Panc1 (cell line): ENCODE measurements around the gene NUSAP1. TPM values are rescaled to one million over a fixed set of nuclear protein-coding genes. Genes with fewer than 3 reads are reported as not detected.
A peak's percentile ranks its signal among the peaks of the same experiment; 100 is the strongest.

ENCODE experiments used
- ATAC-seq: fragments of 200-7000 bp; cut with Tn5 transposase; 2 replicates; pipeline ENCODE4 v1.9.1; 2020; ENCODE audit warnings: mild to moderate bottlenecking, moderate library complexity
- BruUV-seq: library from RNA; stranded (reverse); fragments of 400-500 nt; replicated peaks from 2 replicates; lab custom pipeline; 2021; lab: Mats Ljungman, UMichigan
- CTCF ChIA-PET: fragments of 300-600 bp; sonication (Branson Sonifier 250); formaldehyde crosslinking; loops from one replicate; lab custom pipeline; 2022; ENCODE audit warnings: antibody characterized with exemption; lab: Charles Lee
- POLR2A ChIA-PET: fragments of 300-600 bp; sonication (Branson Sonifier 250); formaldehyde crosslinking; loops from one replicate; lab custom pipeline; 2022; ENCODE audit warnings: antibody characterized with exemption; lab: Charles Lee
- DNase-seq: peaks from one replicate; pipeline ENCODE4 v3.0.0-alpha.2; 2010; ENCODE audit warnings: low read depth, low spot score
- H3K27ac ChIP-seq: 2 replicates; pipeline ENCODE4 v1.5.1; 2011; ENCODE audit warnings: mild to moderate bottlenecking, low read length, inconsistent platforms
- H3K27me3 ChIP-seq: fragments of 200-500 bp; sonication (Bioruptor generic); 2 replicates; pipeline ENCODE4 v1.6.0; 2014; ENCODE audit warnings: low read length, inconsistent platforms; ENCODE audit not compliant: control insufficient read depth, insufficient read depth
- H3K36me3 ChIP-seq: fragments of 200-500 bp; sonication (Bioruptor generic); 2 replicates; pipeline ENCODE4 v1.5.1; 2014; ENCODE audit warnings: inconsistent platforms, mild to moderate bottlenecking, low read length, moderate library complexity; ENCODE audit not compliant: control insufficient read depth, insufficient read depth
- H3K4me1 ChIP-seq: 2 replicates; pipeline ENCODE4 v1.5.1; 2011; ENCODE audit warnings: inconsistent platforms, mild to moderate bottlenecking, low read length, moderate library complexity; ENCODE audit not compliant: control insufficient read depth, insufficient read depth
- H3K4me3 ChIP-seq, 2 experiments: 2 replicates each; pipeline ENCODE4 v1.5.1; 2011 to 2012; ENCODE audit warnings: low read depth in 2 of 2, low read length in 2 of 2, mild to moderate bottlenecking in 2 of 2, inconsistent platforms in 1 of 2, moderate library complexity in 1 of 2
- H3K9me3 ChIP-seq: fragments of 200-500 bp; sonication (Bioruptor generic); 2 replicates; pipeline ENCODE4 v1.5.1; 2014; ENCODE audit warnings: low read depth, mild to moderate bottlenecking, inconsistent platforms, low read length, moderate library complexity; ENCODE audit not compliant: control insufficient read depth, insufficient read depth
- POLR2AphosphoS5 ChIP-seq: IDR thresholded peaks from 2 replicates; pipeline ENCODE4 v1.6.1; 2012; ENCODE audit warnings: mild to moderate bottlenecking, low read depth, low read length, moderate library complexity
- SIN3A ChIP-seq: IDR thresholded peaks from 2 replicates; pipeline ENCODE4 v1.6.1; 2012; ENCODE audit warnings: low read depth, mild to moderate bottlenecking, low read length, moderate library complexity, borderline replicate concordance; ENCODE audit not compliant: insufficient read depth
- TCF7L2 ChIP-seq: IDR thresholded peaks from 2 replicates; pipeline ENCODE4 v1.6.1; 2011; ENCODE audit warnings: mild to moderate bottlenecking, low read depth, low read length, inconsistent platforms
- in situ Hi-C: cut with HindIII; loops from 2 replicates; pipeline ENCODE4 v1.10.0; 2016; ENCODE audit warnings: low sequenced_read_pairs, low pct_unique_long_range_greater_than_20kb
- intact Hi-C: fragments of 100-400 bp; cut with micrococcal nuclease; formaldehyde crosslinking; loops from one replicate; pipeline ENCODE4 v1.10.0; 2022; ENCODE audit not compliant: unreplicated experiment
- total RNA-seq: library from RNA; stranded (reverse); gene quantifications from one replicate; pipeline ENCODE4 v1.2.1, GENCODE V29; 2021; ENCODE audit not compliant: unreplicated experiment
- TF ChIP-seq, protein P1 (sequence below), 2 experiments: IDR thresholded peaks; 2 replicates each; pipeline ENCODE4 v1.6.1; 2011 to 2012; ENCODE audit warnings: low read depth in 2 of 2, control low read depth in 1 of 2, low read length in 1 of 2, mild to moderate bottlenecking in 1 of 2, moderate library complexity in 1 of 2; ENCODE audit not compliant: insufficient read depth in 1 of 2
- TF ChIP-seq, protein P2 (sequence below): fragments of 450-650 bp; IDR thresholded peaks from 2 replicates; pipeline ENCODE4 v1.5.1; 2017; ENCODE audit warnings: mild to moderate bottlenecking

Gene NUSAP1
- total RNA-seq, 1 experiment from 2014 or later = 127 TPM

DNA sequence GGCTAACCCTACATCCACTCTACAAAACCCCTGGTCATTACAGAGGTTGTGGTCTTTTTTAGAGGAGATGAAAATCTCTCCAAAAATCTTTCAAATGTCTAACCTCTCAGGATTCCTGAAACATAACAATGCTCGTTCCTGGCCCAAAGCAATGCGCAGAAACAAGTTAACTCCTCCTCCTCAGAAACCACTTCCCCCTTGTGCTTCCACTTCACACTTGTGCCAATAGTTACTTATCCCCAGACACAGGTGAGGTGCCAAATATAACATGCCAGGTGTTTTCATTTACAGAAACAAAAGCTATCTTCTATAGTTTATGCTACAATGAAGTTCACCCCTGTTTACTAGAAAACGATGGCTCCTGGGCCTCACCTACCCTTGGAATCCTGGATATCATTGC lies 63.4 kb downstream of the NUSAP1 start:
- H3K36me3 ChIP-seq = no peaks in the 10 kb centered on the region
- no peak overlapping the region for H3K27ac ChIP-seq
- no peaks in the 10 kb centered on the region for H3K4me1 ChIP-seq
- ATAC-seq (no peak), DNase-seq (no peak)
- in situ Hi-C loops = no loop called here
- BruUV-seq = no TSS peak
- POLR2A ChIA-PET = no interaction called here
- no peaks in the 10 kb centered on the region for H3K9me3 ChIP-seq
- intact Hi-C loops = no loop called here
- no peaks in the 10 kb centered on the region for H3K27me3 ChIP-seq
- no peak overlapping the region for H3K4me3 ChIP-seq
- CTCF ChIA-PET = no interaction called here
- TF ChIP-seq, protein P1, sequence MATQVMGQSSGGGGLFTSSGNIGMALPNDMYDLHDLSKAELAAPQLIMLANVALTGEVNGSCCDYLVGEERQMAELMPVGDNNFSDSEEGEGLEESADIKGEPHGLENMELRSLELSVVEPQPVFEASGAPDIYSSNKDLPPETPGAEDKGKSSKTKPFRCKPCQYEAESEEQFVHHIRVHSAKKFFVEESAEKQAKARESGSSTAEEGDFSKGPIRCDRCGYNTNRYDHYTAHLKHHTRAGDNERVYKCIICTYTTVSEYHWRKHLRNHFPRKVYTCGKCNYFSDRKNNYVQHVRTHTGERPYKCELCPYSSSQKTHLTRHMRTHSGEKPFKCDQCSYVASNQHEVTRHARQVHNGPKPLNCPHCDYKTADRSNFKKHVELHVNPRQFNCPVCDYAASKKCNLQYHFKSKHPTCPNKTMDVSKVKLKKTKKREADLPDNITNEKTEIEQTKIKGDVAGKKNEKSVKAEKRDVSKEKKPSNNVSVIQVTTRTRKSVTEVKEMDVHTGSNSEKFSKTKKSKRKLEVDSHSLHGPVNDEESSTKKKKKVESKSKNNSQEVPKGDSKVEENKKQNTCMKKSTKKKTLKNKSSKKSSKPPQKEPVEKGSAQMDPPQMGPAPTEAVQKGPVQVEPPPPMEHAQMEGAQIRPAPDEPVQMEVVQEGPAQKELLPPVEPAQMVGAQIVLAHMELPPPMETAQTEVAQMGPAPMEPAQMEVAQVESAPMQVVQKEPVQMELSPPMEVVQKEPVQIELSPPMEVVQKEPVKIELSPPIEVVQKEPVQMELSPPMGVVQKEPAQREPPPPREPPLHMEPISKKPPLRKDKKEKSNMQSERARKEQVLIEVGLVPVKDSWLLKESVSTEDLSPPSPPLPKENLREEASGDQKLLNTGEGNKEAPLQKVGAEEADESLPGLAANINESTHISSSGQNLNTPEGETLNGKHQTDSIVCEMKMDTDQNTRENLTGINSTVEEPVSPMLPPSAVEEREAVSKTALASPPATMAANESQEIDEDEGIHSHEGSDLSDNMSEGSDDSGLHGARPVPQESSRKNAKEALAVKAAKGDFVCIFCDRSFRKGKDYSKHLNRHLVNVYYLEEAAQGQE (IDR thresholded peaks at IDR 0.05; ENCODE audit: insufficient read depth in 1 of 2, low read depth in 2 of 2, low read length in 1 of 2) = no peak
- TF ChIP-seq TCF7L2 = no peak
- TF ChIP-seq, protein P2, sequence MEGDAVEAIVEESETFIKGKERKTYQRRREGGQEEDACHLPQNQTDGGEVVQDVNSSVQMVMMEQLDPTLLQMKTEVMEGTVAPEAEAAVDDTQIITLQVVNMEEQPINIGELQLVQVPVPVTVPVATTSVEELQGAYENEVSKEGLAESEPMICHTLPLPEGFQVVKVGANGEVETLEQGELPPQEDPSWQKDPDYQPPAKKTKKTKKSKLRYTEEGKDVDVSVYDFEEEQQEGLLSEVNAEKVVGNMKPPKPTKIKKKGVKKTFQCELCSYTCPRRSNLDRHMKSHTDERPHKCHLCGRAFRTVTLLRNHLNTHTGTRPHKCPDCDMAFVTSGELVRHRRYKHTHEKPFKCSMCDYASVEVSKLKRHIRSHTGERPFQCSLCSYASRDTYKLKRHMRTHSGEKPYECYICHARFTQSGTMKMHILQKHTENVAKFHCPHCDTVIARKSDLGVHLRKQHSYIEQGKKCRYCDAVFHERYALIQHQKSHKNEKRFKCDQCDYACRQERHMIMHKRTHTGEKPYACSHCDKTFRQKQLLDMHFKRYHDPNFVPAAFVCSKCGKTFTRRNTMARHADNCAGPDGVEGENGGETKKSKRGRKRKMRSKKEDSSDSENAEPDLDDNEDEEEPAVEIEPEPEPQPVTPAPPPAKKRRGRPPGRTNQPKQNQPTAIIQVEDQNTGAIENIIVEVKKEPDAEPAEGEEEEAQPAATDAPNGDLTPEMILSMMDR = no peak
- TF ChIP-seq POLR2AphosphoS5 = no peak
- no peak for TF ChIP-seq SIN3A

DNA sequence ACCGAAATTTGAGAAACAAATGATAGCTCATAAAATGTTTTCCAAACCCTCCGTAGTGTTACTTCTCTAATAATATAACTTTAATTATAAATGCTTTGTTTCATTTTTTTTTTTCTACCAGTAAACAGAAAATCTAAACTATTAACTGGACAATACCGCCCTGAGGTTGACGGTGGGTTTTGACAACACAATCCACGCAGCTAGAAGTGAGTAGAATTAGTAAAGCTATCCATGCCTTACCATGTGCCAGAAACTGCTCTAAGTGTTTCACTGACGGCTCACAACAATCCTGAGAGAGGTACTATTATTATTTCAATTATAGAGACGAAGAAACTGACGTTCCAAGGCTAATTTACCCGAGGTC lies 69.2 kb downstream of the NUSAP1 start:
- DNase-seq (no peak), ATAC-seq (no peak; the same call in 1 of the 2 replicates)
- POLR2A ChIA-PET = interaction anchor here (0.6 kb wide), 1 partner anchor 261 kb away, joined by 3 read pairs; no protein-coding TSS in a partner anchor
- TF ChIP-seq, protein P1 (IDR thresholded peaks at IDR 0.05; ENCODE audit: insufficient read depth in 1 of 2, low read depth in 2 of 2, low read length in 1 of 2) = no peak
- no peak for TF ChIP-seq POLR2AphosphoS5
- no peak for TF ChIP-seq SIN3A
- TF ChIP-seq, protein P2 = no peak
- no peak for TF ChIP-seq TCF7L2
- Histone ChIP-seq H3K9me3 (no peaks in the 10 kb centered on the region), H3K4me3 (peak overlapping the region; percentile 79 to 86), H3K36me3 (no peaks in the 10 kb centered on the region), H3K27ac (peak overlapping the region; percentile 92), H3K4me1 (0 out of 2 replicates have a peak, but pooled peaks cover 4% of the 10 kb centered on the region), H3K27me3 (no peaks in the 10 kb centered on the region)
- TSS peak; percentile 99 for BruUV-seq
- CTCF ChIA-PET = interaction anchor here (0.6 kb wide), 1 partner anchor 371 kb away, joined by 3 read pairs; no protein-coding TSS in a partner anchor
- intact Hi-C loops = no loop called here
- in situ Hi-C loops = no loop called here
